K562 (cell line): ENCODE measurements around the gene TSC22D1. TPM values are rescaled to one million over a fixed set of nuclear protein-coding genes. Genes with fewer than 3 reads are reported as not detected.

Experiments used
- CC2D1A ChIP-seq: fragments of 450-650 bp; IDR thresholded peaks from 2 replicates; pipeline ENCODE4 v1.6.1; 2017; ENCODE audit warnings: mild to moderate bottlenecking
- FOXK1 ChIP-seq: sonication (generic); formaldehyde crosslinking; IDR thresholded peaks from 2 replicates; pipeline ENCODE4 v1.8.0; 2022; ENCODE audit warnings: missing genetic modification reagents, mild to moderate bottlenecking, borderline replicate concordance
- NBN ChIP-seq: fragments of 450-650 bp; IDR thresholded peaks from 2 replicates; pipeline ENCODE4 v1.6.1; 2016; ENCODE audit warnings: low read depth, mild to moderate bottlenecking
- PHF20 ChIP-seq: fragments of 450-650 bp; IDR thresholded peaks from 2 replicates; pipeline ENCODE4 v1.6.1; 2018; ENCODE audit not compliant: partially characterized antibody
- REST ChIP-seq, 2 experiments: fragments of 450-650 bp; formaldehyde crosslinking in 1 of 2; IDR thresholded peaks; 2 replicates each; pipeline versions ENCODE4 v1.4.0 to v1.6.1; 2014 to 2020; ENCODE audit warnings: mild to moderate bottlenecking in 2 of 2, borderline replicate concordance in 1 of 2, low read depth in 1 of 2
- RREB1 ChIP-seq: fragments of 250-450 bp; sonication (Bioruptor Pico); IDR thresholded peaks from 2 replicates; pipeline ENCODE4 v1.4.0; 2020
- SMAD3 ChIP-seq: fragments of 450-650 bp; formaldehyde crosslinking; conservative IDR thresholded peaks from 2 replicates; pipeline ENCODE4 v1.4.0; 2020; ENCODE audit warnings: mild to moderate bottlenecking
- XRCC5 ChIP-seq: fragments of 200-400 bp; formaldehyde crosslinking; IDR thresholded peaks from 2 replicates; pipeline ENCODE4 v1.6.1; 2017; ENCODE audit warnings: low read depth, mild to moderate bottlenecking, low read length
- ZNF695 ChIP-seq: fragments of 450-650 bp; formaldehyde crosslinking; IDR thresholded peaks from 2 replicates; pipeline ENCODE4 v1.4.0; 2020; ENCODE audit warnings: mild to moderate bottlenecking, moderate library complexity
- polyA plus RNA-seq, 8 experiments: library from polyadenylated mRNA; depleted of rRNA in 4 of 8; stranded (reverse) in 5 of 8; unstranded in 3 of 8; fragments of >200 nt; fragmentation: Nextera tagmentation in 2 of 8; fragmentation: Illumina TruSeq in 1 of 8; extraction: Ambion mirVana in 2 of 8; extraction: Trizol in 1 of 8; gene quantifications; 2 replicates each; pipeline versions ENCODE4 v1.2.1 to v1.2.3, GENCODE V29; 2011 to 2014; ENCODE audit warnings: inconsistent platforms in 1 of 8, missing spikeins in 1 of 8
- total RNA-seq, 7 experiments: library from RNA; depleted of rRNA in 6 of 7; stranded (reverse); fragments of >200 nt in 6 of 7; fragmentation: Illumina TruSeq in 2 of 7; extraction: Trizol in 2 of 7; gene quantifications; 2 replicates each; pipeline versions ENCODE4 v1.2.1 to v1.2.3, GENCODE V29; 2011 to 2021; ENCODE audit warnings: low replicate concordance in 1 of 7

The TSC22D1 gene
- total and polyA plus RNA-seq, 9 of the 15 experiments (the other 6 are each of a cell fraction or from before 2014, with no cell fraction given), result 2.6 to 19.8 (median 8.4) TPM

DNA sequence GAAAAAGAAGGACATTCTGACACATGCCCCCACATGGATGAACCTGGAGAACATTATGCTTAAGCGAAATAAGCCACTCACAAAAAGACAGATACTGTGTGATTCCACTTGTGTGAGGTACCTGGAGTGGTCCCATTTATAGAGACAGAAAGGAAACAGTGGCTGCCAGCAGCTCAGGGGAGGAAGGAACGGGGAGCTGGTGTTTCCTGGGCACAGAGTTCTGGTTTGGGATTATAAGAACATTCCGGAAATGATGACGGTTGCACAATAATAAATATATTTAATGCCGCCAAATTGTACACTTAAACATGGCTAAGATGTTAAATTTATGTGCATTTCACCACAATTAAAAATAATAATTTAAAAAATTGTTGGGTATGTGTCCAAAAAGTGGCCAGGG lies 169.5 kb downstream of the TSC22D1 start (continued):
- TF ChIP-seq REST (IDR thresholded peaks at IDR 0.05; ENCODE audit: borderline replicate concordance), result no peak
- TF ChIP-seq REST (CRISPR knock-in tag; IDR thresholded peaks at IDR 0.05; ENCODE audit: low read depth), result no peak
- TF ChIP-seq FOXK1 (CRISPR knock-in tag), result no peak
- TF ChIP-seq SMAD3 (CRISPR knock-in tag), result no peak
- no peak for TF ChIP-seq RREB1 (CRISPR knock-in tag)
- no peak for TF ChIP-seq NBN
- no peak for TF ChIP-seq ZNF695 (CRISPR knock-in tag)
- no peak for TF ChIP-seq XRCC5
- no peak for TF ChIP-seq CC2D1A
- no peak for TF ChIP-seq PHF20
